Dendritic cell treated with granulocyte-macrophage colony-stimulating factor and Interleukin-4, amounts not matched to agents 40 ng/mL and 50 ng/mL, for 4 days (primary cell): Measurements from ENCODE around the gene ZDHHC12.
"Not testable (repeated sequence)": the region's sequence is repeated elsewhere in the genome, so short reads cannot be mapped to it uniquely, and the experiment has no call there.

Source experiments
- H3K27ac Mint-ChIP-seq: one replicate; pipeline ENCODE4 v1.8.0; 2022; ENCODE audit warnings: mild to moderate bottlenecking, mixed read lengths
- H3K27me3 Mint-ChIP-seq: one replicate; pipeline ENCODE4 v1.8.0; 2022; ENCODE audit warnings: mild to moderate bottlenecking, mixed read lengths
- H3K36me3 Mint-ChIP-seq: one replicate; pipeline ENCODE4 v1.8.0; 2022; ENCODE audit warnings: low read depth, mixed read lengths
- H3K4me1 Mint-ChIP-seq: one replicate; pipeline ENCODE4 v1.8.0; 2022; ENCODE audit warnings: low read depth, mixed read lengths
- H3K4me3 Mint-ChIP-seq: one replicate; pipeline ENCODE4 v1.8.0; 2022; ENCODE audit warnings: mild to moderate bottlenecking, moderate library complexity, mixed read lengths
- H3K9me3 Mint-ChIP-seq: one replicate; pipeline ENCODE4 v1.8.0; 2022; ENCODE audit warnings: mixed read lengths
- intact Hi-C: fragments of 100-400 bp; cut with micrococcal nuclease; formaldehyde crosslinking; loops from one replicate; pipeline ENCODE4 v1.15.0; 2022

ZDHHC12 gene

GRCh38 chr9:128707446-128707845 lies 16.5 kb downstream of the ZDHHC12 start:
- Mint-ChIP-seq H3K27ac (no peak overlapping the region), H3K36me3 (no peaks in the 10 kb centered on the region), H3K4me3 (no peak overlapping the region), H3K9me3 (no peaks in the 10 kb centered on the region), H3K4me1 (peaks cover 11% of the 10 kb centered on the region), H3K27me3 (peaks cover 16% of the 10 kb centered on the region)
- intact Hi-C loops = no loop called here

- Mint-ChIP-seq H3K27ac (no peak overlapping the region), H3K36me3 (no peaks in the 10 kb centered on the region), H3K27me3 (peaks cover 19% of the 10 kb centered on the region), H3K4me3 (no peak overlapping the region), H3K9me3 (no peaks in the 10 kb centered on the region), H3K4me1 (peaks cover 11% of the 10 kb centered on the region)
- intact Hi-C loops = no loop called here
These were observed 17.1 kb downstream of the ZDHHC12 start for GRCh38 chr9:128706671-128707381.

- H3K4me3 Mint-ChIP-seq = no peak overlapping the region
- intact Hi-C loops = no loop called here
These were observed 17.9 kb downstream of the ZDHHC12 start for GRCh38 chr9:128706045-128706444.

GRCh38 chr9:128705051-128705965 lies 18.6 kb downstream of the ZDHHC12 start:
- intact Hi-C loops = no loop called here
- Mint-ChIP-seq H3K4me1 (peaks cover 11% of the 10 kb centered on the region), H3K27me3 (peaks cover 21% of the 10 kb centered on the region), H3K9me3 (no peaks in the 10 kb centered on the region), H3K27ac (no peak overlapping the region), H3K36me3 (no peaks in the 10 kb centered on the region), H3K4me3 (no peak overlapping the region)

More at GRCh38 chr9:128706045-128706444, 17.9 kb downstream of the ZDHHC12 start:
- Mint-ChIP-seq H3K36me3 (no peaks in the 10 kb centered on the region), H3K27ac (no peak overlapping the region), H3K9me3 (no peaks in the 10 kb centered on the region), H3K4me1 (peaks cover 11% of the 10 kb centered on the region), H3K27me3 (peaks cover 21% of the 10 kb centered on the region)

GRCh38 chr9:128704356-128704670 lies 19.6 kb downstream of the ZDHHC12 start:
- Mint-ChIP-seq H3K4me1 (peaks cover 11% of the 10 kb centered on the region), H3K27ac (no peak overlapping the region), H3K4me3 (no peak overlapping the region), H3K27me3 (peaks cover 21% of the 10 kb centered on the region), H3K36me3 (no peaks in the 10 kb centered on the region), H3K9me3 (no peaks in the 10 kb centered on the region)
- intact Hi-C loops = no loop called here

GRCh38 chr9:128703616-128704355 lies 20.1 kb downstream of the ZDHHC12 start:
- Mint-ChIP-seq H3K9me3 (no peaks in the 10 kb centered on the region), H3K36me3 (no peaks in the 10 kb centered on the region), H3K4me1 (peaks cover 11% of the 10 kb centered on the region), H3K4me3 (no peak overlapping the region), H3K27ac (no peak overlapping the region), H3K27me3 (peaks cover 21% of the 10 kb centered on the region)
- intact Hi-C loops = no loop called here

- H3K4me3 Mint-ChIP-seq = peak overlapping the region; percentile 76
- no peaks in the 10 kb centered on the region for H3K36me3 Mint-ChIP-seq
- peaks cover 21% of the 10 kb centered on the region for H3K27me3 Mint-ChIP-seq
- intact Hi-C loops = loop anchor here (1.0 kb wide), 1 partner anchor 14 kb away; the partner anchor contains the start of gene SET
- no peaks in the 10 kb centered on the region for H3K9me3 Mint-ChIP-seq
- H3K27ac Mint-ChIP-seq = peak overlapping the region; percentile 39
- peaks cover 11% of the 10 kb centered on the region for H3K4me1 Mint-ChIP-seq
These were observed 20.8 kb downstream of the ZDHHC12 start for GRCh38 chr9:128702949-128703615.

GRCh38 chr9:128702445-128702948 lies 21.4 kb downstream of the ZDHHC12 start, which contains the start of gene PKN3:
Gene PKN3, plus strand, starts transcription at chr9:128702503. Its CDS starts 413 bp downstream, at chr9:128702916.
- H3K27me3 Mint-ChIP-seq = peaks cover 21% of the 10 kb centered on the region
- H3K4me1 Mint-ChIP-seq = peaks cover 11% of the 10 kb centered on the region
- intact Hi-C loops = loop anchor here (1.0 kb wide), 1 partner anchor 13 kb away; the partner anchor contains the start of gene SET
- peak within 1 kb of the TSS; percentile 39 for H3K27ac Mint-ChIP-seq
- no peaks in the 10 kb centered on the region for H3K36me3 Mint-ChIP-seq
- H3K4me3 Mint-ChIP-seq = peak within 1 kb of the TSS; percentile 76
- H3K9me3 Mint-ChIP-seq = no peaks in the 10 kb centered on the region

GRCh38 chr9:128701227-128701854 lies 22.6 kb downstream of the ZDHHC12 start:
- no peak overlapping the region for H3K4me3 Mint-ChIP-seq
- H3K9me3 Mint-ChIP-seq = no peaks in the 10 kb centered on the region
- H3K4me1 Mint-ChIP-seq = peaks cover 11% of the 10 kb centered on the region
- intact Hi-C loops = no loop called here
- H3K36me3 Mint-ChIP-seq = peaks cover 7% of the 10 kb centered on the region
- H3K27me3 Mint-ChIP-seq = peaks cover 21% of the 10 kb centered on the region
- H3K27ac Mint-ChIP-seq = no peak overlapping the region

GRCh38 chr9:128699096-128699795 lies 24.7 kb downstream of the ZDHHC12 start:
- intact Hi-C loops, H3K9me3 Mint-ChIP-seq, H3K27ac Mint-ChIP-seq, H3K4me3 Mint-ChIP-seq: not testable (repeated sequence)
- Mint-ChIP-seq H3K36me3 (peaks cover 27% of the 10 kb centered on the region), H3K4me1 (peaks cover 11% of the 10 kb centered on the region), H3K27me3 (peaks cover 19% of the 10 kb centered on the region)

- Mint-ChIP-seq H3K4me3 (no peak overlapping the region), H3K36me3 (peaks cover 48% of the 10 kb centered on the region), H3K9me3 (no peaks in the 10 kb centered on the region), H3K27ac (no peak overlapping the region), H3K4me1 (no peaks in the 10 kb centered on the region), H3K27me3 (peaks cover 2% of the 10 kb centered on the region)
- intact Hi-C loops = no loop called here
These were observed 26.8 kb downstream of the ZDHHC12 start for GRCh38 chr9:128696923-128697707.

GRCh38 chr9:128694344-128694743 lies 29.6 kb downstream of the ZDHHC12 start:
- Mint-ChIP-seq H3K9me3 (no peaks in the 10 kb centered on the region), H3K27ac (no peak overlapping the region), H3K36me3 (peaks cover 66% of the 10 kb centered on the region), H3K4me1 (peaks cover 14% of the 10 kb centered on the region), H3K27me3 (no peaks in the 10 kb centered on the region), H3K4me3 (no peak overlapping the region)
- intact Hi-C loops = no loop called here
